ENCODE measurements around the gene ENGASE. TPM values are rescaled to one million over a fixed set of nuclear protein-coding genes. Genes with fewer than 3 reads are reported as not detected.

Gene ENGASE
- total RNA-seq, 1 experiment from 2014 or later = 34.5 TPM

GRCh38 chr17:79043191-79043930, 31.3 kb upstream of the ENGASE start:
- H2AFZ ChIP-seq (ENCODE audit: low read length) = no peak overlapping the region
- no peaks in the 10 kb centered on the region for H3K79me2 ChIP-seq (ENCODE audit: low read length)
- H3K9me2 ChIP-seq (replicated peaks; ENCODE audit: low read length) = no peaks in the 10 kb centered on the region
- peaks cover 25% of the 10 kb centered on the region for H3K4me1 ChIP-seq (ENCODE audit: insufficient read depth, low read length)
- H3K4me3 ChIP-seq (ENCODE audit: low read length) = no peak overlapping the region
- no peak overlapping the region for H3K9ac ChIP-seq (ENCODE audit: low read length)
- BruUV-seq (replicated peaks) = no TSS peak
- no peaks in the 10 kb centered on the region for H3K9me3 ChIP-seq (ENCODE audit: low read length)
- no peaks in the 10 kb centered on the region for H3K27me3 ChIP-seq (ENCODE audit: low read length)
- no peaks in the 10 kb centered on the region for H3F3A ChIP-seq (ENCODE audit: low read length, unreplicated experiment)
- no peaks in the 10 kb centered on the region for H3K36me3 ChIP-seq (ENCODE audit: low read depth, low read length)
- TF ChIP-seq, protein P1, sequence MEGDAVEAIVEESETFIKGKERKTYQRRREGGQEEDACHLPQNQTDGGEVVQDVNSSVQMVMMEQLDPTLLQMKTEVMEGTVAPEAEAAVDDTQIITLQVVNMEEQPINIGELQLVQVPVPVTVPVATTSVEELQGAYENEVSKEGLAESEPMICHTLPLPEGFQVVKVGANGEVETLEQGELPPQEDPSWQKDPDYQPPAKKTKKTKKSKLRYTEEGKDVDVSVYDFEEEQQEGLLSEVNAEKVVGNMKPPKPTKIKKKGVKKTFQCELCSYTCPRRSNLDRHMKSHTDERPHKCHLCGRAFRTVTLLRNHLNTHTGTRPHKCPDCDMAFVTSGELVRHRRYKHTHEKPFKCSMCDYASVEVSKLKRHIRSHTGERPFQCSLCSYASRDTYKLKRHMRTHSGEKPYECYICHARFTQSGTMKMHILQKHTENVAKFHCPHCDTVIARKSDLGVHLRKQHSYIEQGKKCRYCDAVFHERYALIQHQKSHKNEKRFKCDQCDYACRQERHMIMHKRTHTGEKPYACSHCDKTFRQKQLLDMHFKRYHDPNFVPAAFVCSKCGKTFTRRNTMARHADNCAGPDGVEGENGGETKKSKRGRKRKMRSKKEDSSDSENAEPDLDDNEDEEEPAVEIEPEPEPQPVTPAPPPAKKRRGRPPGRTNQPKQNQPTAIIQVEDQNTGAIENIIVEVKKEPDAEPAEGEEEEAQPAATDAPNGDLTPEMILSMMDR (conservative IDR thresholded peaks at IDR 0.05; ENCODE audit: low read depth, low read length) = no peak
- TF ChIP-seq EZH2phosphoT487 (IDR thresholded peaks at IDR 0.05; ENCODE audit: borderline replicate concordance, low read length) (no peak), EZH2 (IDR thresholded peaks at IDR 0.05; ENCODE audit: low read length, unreplicated experiment) (no peak)
- CTCF ChIA-PET = interaction anchor here (1.2 kb wide), 1 partner anchor 15 kb away, joined by 6 read pairs; no protein-coding TSS in a partner anchor
- POLR2A ChIA-PET (ENCODE audit: unreplicated experiment) = no interaction called here
- no peaks in the 10 kb centered on the region for H4K20me1 ChIP-seq (ENCODE audit: low read length)
- no peak overlapping the region for H3K27ac ChIP-seq (ENCODE audit: low read length)
- intact Hi-C loops (cut with micrococcal nuclease) = loop anchor here (2.0 kb wide), 1 partner anchor 57 kb away; no protein-coding TSS in a partner anchor
- H3K4me2 ChIP-seq (ENCODE audit: low read length) = no peak overlapping the region
- DNase-seq (no peak), ATAC-seq (no peak)

DNA sequence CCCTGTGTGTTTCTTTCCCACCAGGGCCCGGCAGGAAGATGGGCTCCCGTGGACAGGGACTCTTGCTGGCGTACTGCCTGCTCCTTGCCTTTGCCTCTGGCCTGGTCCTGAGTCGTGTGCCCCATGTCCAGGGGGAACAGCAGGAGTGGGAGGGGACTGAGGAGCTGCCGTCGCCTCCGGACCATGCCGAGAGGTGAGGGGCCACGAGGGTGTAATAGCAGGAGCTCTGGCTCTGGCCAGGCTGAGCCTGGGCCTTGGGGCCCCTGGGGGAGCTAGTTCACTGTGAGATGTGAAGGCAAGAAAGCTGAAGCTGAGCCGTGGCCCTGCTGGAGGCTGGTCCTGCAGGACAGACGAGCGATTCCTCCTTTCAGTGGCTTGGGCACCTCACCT, 30.7 kb upstream of the ENGASE start:
- no peaks in the 10 kb centered on the region for H3K27me3 ChIP-seq (ENCODE audit: low read length)
- H3K4me2 ChIP-seq (ENCODE audit: low read length) = no peak overlapping the region
- intact Hi-C loops (cut with micrococcal nuclease) = loop anchor here (2.0 kb wide), 1 partner anchor 57 kb away; no protein-coding TSS in a partner anchor
- no peaks in the 10 kb centered on the region for H3K9me3 ChIP-seq (ENCODE audit: low read length)
- ChIA-PET POLR2A (ENCODE audit: unreplicated experiment) (no interaction called here), CTCF (interaction anchor here (1.2 kb wide), 1 partner anchor 15 kb away, joined by 6 read pairs; no protein-coding TSS in a partner anchor)
- no peak for ATAC-seq
- no peaks in the 10 kb centered on the region for H3K9me2 ChIP-seq (replicated peaks; ENCODE audit: low read length)
- H3K36me3 ChIP-seq (ENCODE audit: low read depth, low read length) = no peaks in the 10 kb centered on the region
- BruUV-seq (replicated peaks) = no TSS peak
- no peaks in the 10 kb centered on the region for H3K79me2 ChIP-seq (ENCODE audit: low read length)
- H3K4me1 ChIP-seq (ENCODE audit: insufficient read depth, low read length) = peaks cover 19% of the 10 kb centered on the region
- H2AFZ ChIP-seq (ENCODE audit: low read length) = no peak overlapping the region
- no peak overlapping the region for H3K9ac ChIP-seq (ENCODE audit: low read length)
- no peak for DNase-seq
- no peak for TF ChIP-seq EZH2 (IDR thresholded peaks at IDR 0.05; ENCODE audit: low read length, unreplicated experiment)
- TF ChIP-seq, protein P1 (conservative IDR thresholded peaks at IDR 0.05; ENCODE audit: low read depth, low read length) = no peak
- no peak for TF ChIP-seq EZH2phosphoT487 (IDR thresholded peaks at IDR 0.05; ENCODE audit: borderline replicate concordance, low read length)
- no peak overlapping the region for H3K4me3 ChIP-seq (ENCODE audit: low read length)
- H4K20me1 ChIP-seq (ENCODE audit: low read length) = no peaks in the 10 kb centered on the region
- H3K27ac ChIP-seq (ENCODE audit: low read length) = no peak overlapping the region
- no peaks in the 10 kb centered on the region for H3F3A ChIP-seq (ENCODE audit: low read length, unreplicated experiment)

DNA sequence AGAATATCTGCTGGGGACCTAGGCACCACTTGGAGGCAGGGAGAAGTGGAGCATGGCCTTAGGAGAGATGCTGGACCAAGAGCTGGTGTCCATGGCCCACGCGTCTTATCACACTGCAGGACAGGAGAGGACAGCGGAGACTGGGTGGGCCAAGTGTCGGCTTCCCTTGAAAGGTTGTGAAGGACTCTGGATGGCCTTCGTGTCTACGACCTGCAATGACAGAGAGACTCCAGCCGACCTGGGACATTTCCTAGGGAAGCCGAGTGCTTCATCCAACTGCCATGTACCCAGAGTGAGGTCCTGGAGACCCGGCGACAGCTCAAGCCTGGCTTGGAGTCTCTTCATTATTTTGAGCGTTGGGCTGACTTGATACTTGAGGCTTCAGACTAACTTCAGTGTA, 30.2 kb upstream of the ENGASE start:
- Histone ChIP-seq H2AFZ (ENCODE audit: low read length) (no peak overlapping the region), H3K27ac (ENCODE audit: low read length) (no peak overlapping the region), H3K9me3 (ENCODE audit: low read length) (no peaks in the 10 kb centered on the region), H3K9ac (ENCODE audit: low read length) (no peak overlapping the region), H3F3A (ENCODE audit: low read length, unreplicated experiment) (no peaks in the 10 kb centered on the region), H3K36me3 (ENCODE audit: low read depth, low read length) (no peaks in the 10 kb centered on the region), H3K79me2 (ENCODE audit: low read length) (no peaks in the 10 kb centered on the region), H3K9me2 (replicated peaks; ENCODE audit: low read length) (no peaks in the 10 kb centered on the region), H4K20me1 (ENCODE audit: low read length) (no peaks in the 10 kb centered on the region), H3K4me2 (ENCODE audit: low read length) (no peak overlapping the region), H3K4me1 (ENCODE audit: insufficient read depth, low read length) (peaks cover 14% of the 10 kb centered on the region), H3K4me3 (ENCODE audit: low read length) (no peak overlapping the region), H3K27me3 (ENCODE audit: low read length) (no peaks in the 10 kb centered on the region)
- intact Hi-C loops (cut with micrococcal nuclease) = no loop called here
- ATAC-seq (no peak), DNase-seq (no peak)
- ChIA-PET CTCF (interaction anchor here (0.6 to 1.2 kb wide), 3 partner anchors 16 to 65 kb away, joined by 3 to 6 read pairs (median 4); no protein-coding TSS in a partner anchor), POLR2A (ENCODE audit: unreplicated experiment) (no interaction called here)
- TF ChIP-seq EZH2 (IDR thresholded peaks at IDR 0.05; ENCODE audit: low read length, unreplicated experiment) (no peak), EZH2phosphoT487 (IDR thresholded peaks at IDR 0.05; ENCODE audit: borderline replicate concordance, low read length) (no peak)
- TF ChIP-seq, protein P1 (conservative IDR thresholded peaks at IDR 0.05; ENCODE audit: low read depth, low read length) = no peak
- BruUV-seq (replicated peaks) = no TSS peak

Data from PC-3 (cell line).